HL-60 (cell line): ENCODE data around the gene IP6K1.

ENCODE experiments used
- DNase-seq, 2 experiments: peaks; one replicate each; pipeline ENCODE4 v3.0.0-alpha.2; 2010 to 2020; ENCODE audit warnings: low read depth in 1 of 2, low spot score in 1 of 2
- H3K27ac ChIP-seq: fragments of 250-450 bp; sonication (Bioruptor Pico); replicated peaks from 2 replicates; pipeline ENCODE4 v1.5.1; 2020; ENCODE audit warnings: mild to moderate bottlenecking, moderate library complexity
- H3K27me3 ChIP-seq: fragments of 250-450 bp; sonication (Bioruptor Pico); 2 replicates; pipeline ENCODE4 v1.5.1; 2021; ENCODE audit warnings: mild to moderate bottlenecking, moderate library complexity; ENCODE audit not compliant: insufficient read depth, poor library complexity, severe bottlenecking
- H3K4me3 ChIP-seq: replicated peaks from 2 replicates; pipeline ENCODE4 v1.5.1; 2011; ENCODE audit warnings: mild to moderate bottlenecking, control low read depth, low read length; ENCODE audit not compliant: insufficient read depth
- GABPA ChIP-seq: IDR thresholded peaks from 2 replicates; pipeline ENCODE4 v1.6.1; 2012; ENCODE audit warnings: low read depth
- POLR2AphosphoS5 ChIP-seq: IDR thresholded peaks from 2 replicates; pipeline ENCODE4 v1.6.1; 2012; ENCODE audit warnings: low read depth
- SPI1 ChIP-seq: IDR thresholded peaks from 2 replicates; pipeline ENCODE4 v1.6.1; 2012; ENCODE audit warnings: low read depth, mild to moderate bottlenecking, borderline replicate concordance
- TF ChIP-seq, protein P1 (sequence below): IDR thresholded peaks from 2 replicates; pipeline ENCODE4 v1.6.1; 2012; ENCODE audit warnings: low read depth; ENCODE audit not compliant: insufficient replicate concordance
- TF ChIP-seq, protein P2 (sequence below): IDR thresholded peaks from one replicate; pipeline ENCODE4 v1.5.1; 2011; ENCODE audit warnings: low read length, control low read depth, inconsistent platforms; ENCODE audit not compliant: insufficient read depth

The IP6K1 gene

DNA sequence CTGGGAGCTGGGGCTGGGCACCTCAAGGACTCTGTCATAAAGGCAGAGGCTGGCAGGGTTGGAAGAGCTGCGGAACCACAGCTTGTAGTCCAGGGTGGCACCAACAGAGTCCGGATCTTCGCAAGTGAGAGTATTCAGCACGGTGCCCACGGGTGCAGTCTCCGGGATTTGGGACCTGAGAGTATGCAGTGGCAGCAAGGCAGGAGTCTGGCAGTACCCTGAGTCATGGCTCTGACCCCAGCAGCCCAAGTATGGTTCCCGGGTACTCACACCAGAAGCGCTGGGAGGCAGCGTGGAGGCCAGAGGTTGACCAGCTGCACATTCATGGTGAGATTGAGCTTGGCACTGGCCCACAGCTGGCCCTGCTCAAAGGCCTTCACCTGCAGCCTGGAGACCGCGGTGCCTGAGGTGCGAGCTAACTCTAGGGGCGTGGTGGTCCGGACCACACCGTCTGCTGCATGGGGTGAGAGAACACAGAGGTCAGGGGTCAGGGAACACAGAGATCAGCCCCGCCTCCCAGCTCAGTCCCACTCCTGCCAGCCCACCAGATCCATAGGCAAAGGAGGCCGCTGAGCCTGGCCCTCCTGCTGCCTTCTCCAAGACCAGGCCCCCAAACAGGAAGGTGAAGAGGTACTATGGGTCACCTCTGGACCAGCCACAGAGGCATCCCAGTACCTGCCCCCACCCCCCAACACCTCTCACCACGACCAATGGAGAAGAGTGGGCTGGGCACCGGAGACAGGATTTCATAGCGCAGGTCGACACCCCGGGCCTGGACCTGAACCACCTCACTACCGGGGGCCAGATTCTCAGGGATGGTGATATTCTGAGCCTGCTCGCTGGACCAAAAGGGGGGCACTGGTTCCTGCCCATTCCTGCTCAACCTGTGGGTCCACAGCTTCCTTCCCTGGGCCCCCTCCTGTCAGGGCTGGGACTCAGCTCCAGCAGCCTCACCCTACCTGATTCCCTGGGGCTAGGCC is 8.9 kb upstream of the IP6K1 start:
- no peak overlapping the region for H3K4me3 ChIP-seq
- H3K27ac ChIP-seq, result no peak overlapping the region
- H3K27me3 ChIP-seq, result no peaks in the 10 kb centered on the region
- DNase-seq, result no peak
- TF ChIP-seq SPI1, result no peak

DNA sequence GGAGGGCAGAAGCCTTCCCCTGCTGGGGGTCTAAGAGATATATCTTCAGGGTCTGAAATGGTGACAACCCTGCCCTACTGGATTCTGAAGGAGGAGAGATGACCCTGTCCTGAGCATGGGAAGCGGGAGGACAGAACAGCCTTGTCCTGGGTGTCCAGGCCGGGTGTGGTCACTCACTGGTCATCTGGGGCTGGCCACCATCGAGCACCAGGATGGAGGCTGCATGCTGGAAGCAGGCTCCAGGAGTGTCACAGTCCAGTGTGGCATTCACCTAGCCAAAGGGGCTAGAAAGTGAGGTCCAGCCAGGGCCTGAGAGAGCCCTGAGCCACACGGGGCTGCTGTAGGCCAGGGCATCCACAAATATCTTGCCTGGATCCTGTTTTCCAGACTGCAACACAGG is 8.1 kb upstream of the IP6K1 start:
- TF ChIP-seq POLR2AphosphoS5, result no peak
- no peak for TF ChIP-seq GABPA
- TF ChIP-seq, protein P1, sequence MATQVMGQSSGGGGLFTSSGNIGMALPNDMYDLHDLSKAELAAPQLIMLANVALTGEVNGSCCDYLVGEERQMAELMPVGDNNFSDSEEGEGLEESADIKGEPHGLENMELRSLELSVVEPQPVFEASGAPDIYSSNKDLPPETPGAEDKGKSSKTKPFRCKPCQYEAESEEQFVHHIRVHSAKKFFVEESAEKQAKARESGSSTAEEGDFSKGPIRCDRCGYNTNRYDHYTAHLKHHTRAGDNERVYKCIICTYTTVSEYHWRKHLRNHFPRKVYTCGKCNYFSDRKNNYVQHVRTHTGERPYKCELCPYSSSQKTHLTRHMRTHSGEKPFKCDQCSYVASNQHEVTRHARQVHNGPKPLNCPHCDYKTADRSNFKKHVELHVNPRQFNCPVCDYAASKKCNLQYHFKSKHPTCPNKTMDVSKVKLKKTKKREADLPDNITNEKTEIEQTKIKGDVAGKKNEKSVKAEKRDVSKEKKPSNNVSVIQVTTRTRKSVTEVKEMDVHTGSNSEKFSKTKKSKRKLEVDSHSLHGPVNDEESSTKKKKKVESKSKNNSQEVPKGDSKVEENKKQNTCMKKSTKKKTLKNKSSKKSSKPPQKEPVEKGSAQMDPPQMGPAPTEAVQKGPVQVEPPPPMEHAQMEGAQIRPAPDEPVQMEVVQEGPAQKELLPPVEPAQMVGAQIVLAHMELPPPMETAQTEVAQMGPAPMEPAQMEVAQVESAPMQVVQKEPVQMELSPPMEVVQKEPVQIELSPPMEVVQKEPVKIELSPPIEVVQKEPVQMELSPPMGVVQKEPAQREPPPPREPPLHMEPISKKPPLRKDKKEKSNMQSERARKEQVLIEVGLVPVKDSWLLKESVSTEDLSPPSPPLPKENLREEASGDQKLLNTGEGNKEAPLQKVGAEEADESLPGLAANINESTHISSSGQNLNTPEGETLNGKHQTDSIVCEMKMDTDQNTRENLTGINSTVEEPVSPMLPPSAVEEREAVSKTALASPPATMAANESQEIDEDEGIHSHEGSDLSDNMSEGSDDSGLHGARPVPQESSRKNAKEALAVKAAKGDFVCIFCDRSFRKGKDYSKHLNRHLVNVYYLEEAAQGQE, result no peak
- TF ChIP-seq, protein P2, sequence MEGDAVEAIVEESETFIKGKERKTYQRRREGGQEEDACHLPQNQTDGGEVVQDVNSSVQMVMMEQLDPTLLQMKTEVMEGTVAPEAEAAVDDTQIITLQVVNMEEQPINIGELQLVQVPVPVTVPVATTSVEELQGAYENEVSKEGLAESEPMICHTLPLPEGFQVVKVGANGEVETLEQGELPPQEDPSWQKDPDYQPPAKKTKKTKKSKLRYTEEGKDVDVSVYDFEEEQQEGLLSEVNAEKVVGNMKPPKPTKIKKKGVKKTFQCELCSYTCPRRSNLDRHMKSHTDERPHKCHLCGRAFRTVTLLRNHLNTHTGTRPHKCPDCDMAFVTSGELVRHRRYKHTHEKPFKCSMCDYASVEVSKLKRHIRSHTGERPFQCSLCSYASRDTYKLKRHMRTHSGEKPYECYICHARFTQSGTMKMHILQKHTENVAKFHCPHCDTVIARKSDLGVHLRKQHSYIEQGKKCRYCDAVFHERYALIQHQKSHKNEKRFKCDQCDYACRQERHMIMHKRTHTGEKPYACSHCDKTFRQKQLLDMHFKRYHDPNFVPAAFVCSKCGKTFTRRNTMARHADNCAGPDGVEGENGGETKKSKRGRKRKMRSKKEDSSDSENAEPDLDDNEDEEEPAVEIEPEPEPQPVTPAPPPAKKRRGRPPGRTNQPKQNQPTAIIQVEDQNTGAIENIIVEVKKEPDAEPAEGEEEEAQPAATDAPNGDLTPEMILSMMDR, result no peak
- no peak for TF ChIP-seq SPI1

DNA sequence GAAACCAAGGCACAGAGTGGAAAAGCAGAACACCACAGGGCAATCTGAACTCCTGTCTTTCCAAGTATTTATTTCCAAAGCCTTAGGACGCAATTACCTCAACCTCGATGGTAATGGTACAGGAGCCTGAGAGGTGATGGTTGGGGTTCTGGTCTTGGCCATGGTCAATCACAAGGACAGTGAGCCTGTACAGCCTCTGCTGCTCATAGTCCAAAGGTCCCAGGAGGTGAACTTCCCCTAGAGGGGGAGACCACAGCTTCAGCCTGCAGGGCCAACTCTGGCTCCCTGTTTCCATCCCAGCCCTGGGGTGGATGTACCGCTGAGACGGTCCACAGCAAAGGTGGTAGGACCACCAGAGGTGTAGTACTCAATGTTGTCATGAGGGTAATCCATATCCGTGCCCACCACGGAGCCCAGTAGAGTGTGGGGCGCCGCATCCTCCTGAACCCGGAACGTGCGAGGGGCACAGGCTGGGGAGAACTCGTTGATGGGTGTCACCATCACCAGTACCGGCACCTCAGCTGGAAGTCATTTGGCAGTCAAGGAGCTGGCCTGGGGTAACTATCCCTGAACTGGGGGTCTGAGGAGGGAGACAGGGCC is 7.2 kb upstream of the IP6K1 start:
- TF ChIP-seq, protein P2, result no peak
- DNase-seq, result no peak
- H3K27me3 ChIP-seq, result no peaks in the 10 kb centered on the region
- no peak overlapping the region for H3K27ac ChIP-seq
- no peak overlapping the region for H3K4me3 ChIP-seq

More for the DNA sequence above, 8.1 kb upstream of the IP6K1 start:
- Histone ChIP-seq H3K27me3 (no peaks in the 10 kb centered on the region), H3K4me3 (no peak overlapping the region), H3K27ac (no peak overlapping the region)
- DNase-seq, result no peak

DNA sequence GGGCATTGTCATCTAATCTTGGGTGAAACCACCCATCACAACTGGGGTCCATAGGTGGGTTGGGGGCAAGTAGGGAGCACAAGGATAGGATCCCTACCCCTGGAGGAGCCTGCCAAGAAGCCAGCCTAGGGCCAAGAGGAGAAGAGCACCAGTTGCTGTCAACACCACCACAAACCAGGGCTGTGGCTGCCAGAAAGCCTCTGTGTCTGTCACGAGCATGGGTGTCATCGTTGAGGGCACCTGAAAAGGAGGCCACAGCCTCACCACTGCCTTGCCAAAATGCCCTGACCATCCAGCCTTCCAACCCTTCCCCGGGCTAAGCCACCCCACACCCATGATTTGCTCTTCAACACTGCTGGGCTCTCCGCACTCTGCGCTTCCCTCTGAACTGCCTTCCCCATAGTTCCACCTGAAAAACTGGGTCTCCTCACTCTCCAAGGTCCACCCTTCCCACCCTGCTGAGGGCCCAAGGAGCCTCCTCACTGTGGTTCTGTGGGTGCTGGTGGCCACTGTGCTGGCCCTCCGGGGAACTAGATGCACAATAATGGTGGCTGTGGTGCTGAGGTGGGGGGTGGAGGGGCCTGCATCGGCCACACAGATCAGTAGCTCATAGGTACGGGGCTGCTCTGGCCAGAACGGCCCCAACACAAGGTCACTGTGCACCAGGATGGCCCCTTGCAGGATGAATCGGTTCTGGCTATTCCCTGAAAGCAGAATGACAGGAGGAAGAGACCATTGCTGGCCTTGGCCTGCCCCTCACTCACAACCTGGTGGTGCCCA is 6.2 kb upstream of the IP6K1 start:
- DNase-seq, result no peak
- Histone ChIP-seq H3K27me3 (no peaks in the 10 kb centered on the region), H3K4me3 (no peak overlapping the region), H3K27ac (no peak overlapping the region)
- TF ChIP-seq SPI1 (no peak), POLR2AphosphoS5 (no peak), GABPA (no peak)
- TF ChIP-seq, protein P1, result no peak
- TF ChIP-seq, protein P2, result no peak
